KOPT-K1 (cell line): ENCODE results near the gene AGMO.
"Not testable (repeated sequence)": the region's sequence is repeated elsewhere in the genome, so short reads cannot be mapped to it uniquely, and the experiment has no call there.

ENCODE experiments used
- H3K27ac ChIP-seq: fragments of 200-600 bp; sonication (generic); 2 replicates; pipeline ENCODE4 v1.5.1; 2016; ENCODE audit warnings: antibody characterized with exemption, mild to moderate bottlenecking, low read depth, low read length; ENCODE audit not compliant: poor library complexity, severe bottlenecking
- H3K36me3 ChIP-seq: fragments of 200-600 bp; sonication (generic); 2 replicates; pipeline ENCODE4 v1.5.1; 2017; ENCODE audit warnings: antibody characterized with exemption, mild to moderate bottlenecking, low read length, moderate library complexity; ENCODE audit not compliant: insufficient read depth
- H3K9me3 ChIP-seq: fragments of 200-600 bp; sonication (generic); 2 replicates; pipeline ENCODE4 v1.5.1; 2017; ENCODE audit warnings: antibody characterized with exemption, low read length, mild to moderate bottlenecking; ENCODE audit not compliant: insufficient read depth, poor library complexity, severe bottlenecking

The AGMO gene

GRCh38 chr7:15330943-15331342, 230.9 kb downstream of the AGMO start:
- no peaks in the 10 kb centered on the region for H3K9me3 ChIP-seq
- H3K36me3 ChIP-seq: no peaks in the 10 kb centered on the region
- no peak overlapping the region for H3K27ac ChIP-seq

- no peak overlapping the region for H3K27ac ChIP-seq
Observed at GRCh38 chr7:15327001-15327400, 234.8 kb downstream of the AGMO start.

DNA sequence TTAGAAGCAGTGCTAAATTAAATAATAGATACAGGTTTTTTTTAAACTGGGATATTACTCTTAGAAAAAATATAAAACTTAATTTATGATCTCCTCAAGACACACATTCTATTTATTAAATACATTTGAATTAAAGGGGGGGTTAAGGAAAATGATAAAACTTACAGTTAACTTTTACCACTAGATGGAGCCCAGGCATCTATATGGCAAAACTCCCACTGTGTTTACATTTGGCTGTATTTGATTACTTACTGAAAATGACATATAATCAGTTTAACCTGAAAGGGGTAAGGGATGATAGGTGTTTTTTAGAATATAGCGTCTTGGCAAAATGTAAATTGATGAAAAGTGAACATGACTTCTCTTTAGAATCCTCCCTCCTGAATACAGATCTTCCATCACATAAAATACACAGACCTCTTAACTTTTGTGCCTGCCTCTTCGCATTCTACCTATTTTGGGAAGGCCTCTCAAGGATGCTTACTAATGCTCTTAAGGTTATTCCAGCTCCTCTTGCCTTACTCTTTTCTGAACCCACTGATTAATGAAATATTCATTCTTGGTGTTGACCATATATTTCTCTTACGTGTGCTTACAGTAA, 235.7 kb downstream of the AGMO start:
- H3K9me3 ChIP-seq: no peaks in the 10 kb centered on the region
- H3K36me3 ChIP-seq: no peaks in the 10 kb centered on the region
- H3K27ac ChIP-seq: no peak overlapping the region

More at GRCh38 chr7:15327001-15327400, 234.8 kb downstream of the AGMO start:
- Histone ChIP-seq H3K36me3 (no peaks in the 10 kb centered on the region), H3K9me3 (no peaks in the 10 kb centered on the region)

- H3K36me3 ChIP-seq: no peaks in the 10 kb centered on the region
- H3K9me3 ChIP-seq: no peaks in the 10 kb centered on the region
- H3K27ac ChIP-seq: no peak overlapping the region
Observed at GRCh38 chr7:15323550-15323949, 238.3 kb downstream of the AGMO start.

GRCh38 chr7:15317215-15317614, 244.6 kb downstream of the AGMO start:
- H3K9me3 ChIP-seq: no peaks in the 10 kb centered on the region
- H3K27ac ChIP-seq: no peak overlapping the region
- no peaks in the 10 kb centered on the region for H3K36me3 ChIP-seq

GRCh38 chr7:15315678-15316077, 246.1 kb downstream of the AGMO start:
- H3K36me3 ChIP-seq: no peaks in the 10 kb centered on the region

DNA sequence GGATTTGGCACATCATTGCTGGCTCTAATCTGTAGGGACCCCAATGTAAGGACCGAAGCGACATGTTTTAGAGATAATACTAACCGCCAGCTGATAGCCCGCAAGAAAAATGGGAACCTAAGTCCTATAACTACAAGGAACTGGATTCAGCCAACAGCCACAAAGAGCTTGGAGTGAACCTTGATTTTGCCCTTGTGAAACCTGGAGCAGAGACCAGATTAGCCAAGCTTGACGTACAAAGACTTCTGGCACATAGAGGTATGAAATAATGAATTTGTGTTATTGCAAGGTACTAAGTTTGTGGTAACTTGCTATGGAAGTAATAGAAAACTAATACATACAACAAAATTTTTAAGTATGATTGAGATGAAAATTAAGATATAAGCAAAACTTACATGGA, 246.9 kb downstream of the AGMO start:
- H3K27ac ChIP-seq: no peak overlapping the region
- no peaks in the 10 kb centered on the region for H3K36me3 ChIP-seq
- H3K9me3 ChIP-seq: no peaks in the 10 kb centered on the region

More at GRCh38 chr7:15315678-15316077, 246.1 kb downstream of the AGMO start:
- Histone ChIP-seq H3K27ac (no peak overlapping the region), H3K9me3 (no peaks in the 10 kb centered on the region)

- H3K9me3 ChIP-seq: no peaks in the 10 kb centered on the region
- H3K27ac ChIP-seq: no peak overlapping the region
- H3K36me3 ChIP-seq: no peaks in the 10 kb centered on the region
Observed at GRCh38 chr7:15313361-15313760, 248.5 kb downstream of the AGMO start.

DNA sequence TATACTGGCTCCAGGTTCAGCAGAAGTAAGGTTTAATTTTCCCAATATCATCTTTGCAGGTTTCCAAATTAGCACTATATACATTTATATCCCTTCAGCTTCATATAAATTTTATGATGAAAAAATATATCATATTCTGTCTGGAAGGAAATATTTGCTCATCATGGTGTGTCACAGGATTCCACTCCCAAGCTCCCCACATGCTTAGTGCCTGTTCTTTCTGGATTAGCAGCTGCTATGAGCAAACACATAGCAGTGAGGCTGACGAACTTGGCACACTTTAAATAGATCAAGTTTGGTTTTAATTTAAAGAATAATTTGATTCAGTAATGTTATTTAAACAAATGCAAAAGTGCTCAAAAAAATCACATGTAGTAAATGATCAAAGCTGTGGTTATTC, 251.9 kb downstream of the AGMO start:
- Histone ChIP-seq H3K9me3 (no peaks in the 10 kb centered on the region), H3K36me3 (no peaks in the 10 kb centered on the region), H3K27ac (no peak overlapping the region)

- Histone ChIP-seq H3K27ac (no peak overlapping the region), H3K9me3 (no peaks in the 10 kb centered on the region), H3K36me3 (no peaks in the 10 kb centered on the region)
Observed at GRCh38 chr7:15308821-15309220, 253.0 kb downstream of the AGMO start.

- no peaks in the 10 kb centered on the region for H3K9me3 ChIP-seq
- H3K27ac ChIP-seq: no peak overlapping the region
- no peaks in the 10 kb centered on the region for H3K36me3 ChIP-seq
Observed at GRCh38 chr7:15306296-15306695, 255.5 kb downstream of the AGMO start.

GRCh38 chr7:15305002-15305600, 256.7 kb downstream of the AGMO start:
- H3K36me3 ChIP-seq: no peaks in the 10 kb centered on the region
- no peak overlapping the region for H3K27ac ChIP-seq
- no peaks in the 10 kb centered on the region for H3K9me3 ChIP-seq

DNA sequence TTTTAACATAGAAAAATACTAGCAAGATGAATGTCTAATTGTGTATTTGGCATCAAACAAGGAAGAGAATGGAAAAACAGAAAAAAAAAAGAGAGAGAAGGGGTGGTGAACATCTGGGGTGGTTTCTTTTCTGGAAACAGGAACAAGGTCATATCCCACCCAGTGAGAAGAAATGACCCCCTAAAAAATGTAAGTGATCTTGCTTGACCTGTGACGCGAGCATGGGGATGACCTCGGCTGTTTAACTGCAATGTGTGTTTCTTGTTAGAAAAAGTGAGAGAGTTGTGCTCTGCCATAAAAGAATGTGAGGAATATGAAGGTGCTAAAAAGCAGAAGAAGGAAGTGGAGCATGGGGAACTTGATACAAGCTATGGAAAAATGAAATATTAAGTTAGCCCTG, 258.5 kb downstream of the AGMO start:
- Histone ChIP-seq H3K36me3 (no peaks in the 10 kb centered on the region), H3K9me3 (no peaks in the 10 kb centered on the region), H3K27ac (no peak overlapping the region)

GRCh38 chr7:15300986-15301385, 260.8 kb downstream of the AGMO start:
- H3K27ac ChIP-seq, H3K36me3 ChIP-seq, H3K9me3 ChIP-seq: not testable (repeated sequence)

- Histone ChIP-seq H3K27ac (no peak overlapping the region), H3K36me3 (no peaks in the 10 kb centered on the region), H3K9me3 (no peaks in the 10 kb centered on the region)
Observed at GRCh38 chr7:15292138-15292537, 269.7 kb downstream of the AGMO start.

DNA sequence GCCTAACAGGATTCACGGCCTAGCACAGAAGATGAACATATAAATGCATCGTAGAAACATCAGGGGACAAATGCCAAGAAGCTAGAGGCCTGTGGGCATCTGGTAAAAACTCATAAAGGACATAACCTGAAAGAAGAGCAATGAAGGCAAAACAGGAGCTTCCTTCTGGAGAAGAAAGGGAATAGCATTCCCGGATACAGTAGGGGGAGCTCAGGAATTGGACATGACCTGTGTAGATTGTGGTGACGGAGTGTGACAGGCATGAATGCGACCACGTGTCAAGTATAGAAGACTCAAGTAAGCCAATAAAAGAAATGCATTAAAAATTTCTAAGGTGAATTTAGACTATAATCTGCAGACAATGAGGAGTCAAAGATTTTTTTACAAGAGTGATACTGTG, 270.1 kb downstream of the AGMO start:
- no peaks in the 10 kb centered on the region for H3K9me3 ChIP-seq
- H3K36me3 ChIP-seq: no peaks in the 10 kb centered on the region
- no peak overlapping the region for H3K27ac ChIP-seq
